ENCODE results near the gene AQP1. TPM values are rescaled to one million over a fixed set of nuclear protein-coding genes. Genes with fewer than 3 reads are reported as not detected.

AQP1 gene
- total RNA-seq, 1 donor from 2014 or later = 121 TPM

DNA sequence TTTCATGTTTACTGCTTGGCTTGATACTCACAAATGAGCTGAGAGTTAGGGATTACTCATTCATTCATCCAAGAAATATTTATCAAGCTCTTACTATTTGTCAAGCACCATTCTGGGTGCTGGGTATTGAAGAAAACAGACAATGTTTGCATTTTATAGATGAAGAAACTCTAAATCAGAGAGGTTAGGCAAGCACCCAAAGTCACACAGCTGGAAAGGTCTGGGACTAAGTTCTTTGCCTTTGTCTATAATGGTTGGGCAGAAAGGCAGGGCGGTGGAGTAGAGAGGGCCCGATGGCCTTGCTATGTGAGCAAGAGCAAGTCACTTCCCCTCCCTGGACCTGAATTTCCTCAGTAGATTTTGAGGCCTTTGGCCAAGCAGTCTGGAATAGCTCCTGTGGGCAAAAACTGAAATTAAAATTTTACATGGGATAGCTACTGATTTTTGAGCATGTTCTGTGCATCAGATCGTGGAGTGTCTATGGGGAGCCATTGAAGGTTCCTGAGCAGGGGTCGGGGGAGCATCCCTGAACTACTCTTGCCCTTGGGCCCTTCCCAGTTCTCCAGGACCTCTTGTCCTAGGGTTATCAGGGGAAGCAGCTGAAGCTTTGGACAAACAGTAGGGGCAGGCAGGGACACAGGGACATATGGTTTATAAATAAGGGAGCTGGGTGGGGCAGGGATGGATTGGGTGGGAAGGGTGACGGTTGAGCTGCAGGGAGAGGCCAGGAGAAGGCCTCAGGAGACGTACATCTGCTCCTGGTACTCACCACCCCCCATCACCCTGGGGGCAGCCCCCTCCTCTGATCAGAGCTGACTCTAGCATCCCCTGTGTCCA is 23.3 kb downstream of the AQP1 start:
- no peak for DNase-seq (ENCODE audit: low spot score)

GRCh38 chr7:30935569-30935877 is 23.9 kb downstream of the AQP1 start:
- DNase-seq (ENCODE audit: low spot score) = no peak

DNA sequence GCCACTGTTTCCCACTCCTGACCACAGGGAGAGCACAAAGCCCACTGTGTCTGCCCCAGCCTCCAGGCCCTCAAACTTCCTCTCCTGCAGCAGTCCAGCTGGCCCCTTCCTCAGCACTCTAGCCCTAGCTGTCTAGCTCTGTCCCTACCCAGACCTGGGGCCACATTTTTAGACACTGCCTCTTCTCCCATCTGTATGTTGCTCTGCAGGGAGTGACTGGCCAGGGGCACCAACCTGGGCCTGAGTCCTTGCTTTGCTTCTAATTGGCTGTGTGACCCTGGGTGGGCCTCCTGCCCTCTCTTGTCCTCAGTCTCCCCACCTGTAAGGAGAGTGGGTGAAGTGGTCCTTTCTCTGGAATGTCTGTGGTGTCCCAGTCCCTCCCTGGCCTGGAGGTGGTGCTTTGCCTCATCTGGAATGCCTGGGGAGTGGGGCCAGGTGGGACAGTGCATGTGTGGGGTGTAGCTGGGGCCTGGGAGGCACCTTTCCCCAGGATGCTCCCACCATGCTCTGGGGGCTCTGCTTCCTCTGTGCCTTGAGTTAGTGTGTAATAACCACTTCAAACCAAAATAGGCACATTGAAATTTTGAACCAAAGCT is 25.1 kb downstream of the AQP1 start:
- DNase-seq (ENCODE audit: low spot score) = no peak

GRCh38 chr7:30937416-30937815 is 25.8 kb downstream of the AQP1 start:
- no peak for DNase-seq (ENCODE audit: low spot score)

- peak; percentile 67 for DNase-seq (ENCODE audit: low spot score)
Observed at GRCh38 chr7:30938435-30939316, 27.0 kb downstream of the AQP1 start.

- DNase-seq (ENCODE audit: low spot score) = no peak
Observed at GRCh38 chr7:30941582-30942323, 30.1 kb downstream of the AQP1 start.

DNA sequence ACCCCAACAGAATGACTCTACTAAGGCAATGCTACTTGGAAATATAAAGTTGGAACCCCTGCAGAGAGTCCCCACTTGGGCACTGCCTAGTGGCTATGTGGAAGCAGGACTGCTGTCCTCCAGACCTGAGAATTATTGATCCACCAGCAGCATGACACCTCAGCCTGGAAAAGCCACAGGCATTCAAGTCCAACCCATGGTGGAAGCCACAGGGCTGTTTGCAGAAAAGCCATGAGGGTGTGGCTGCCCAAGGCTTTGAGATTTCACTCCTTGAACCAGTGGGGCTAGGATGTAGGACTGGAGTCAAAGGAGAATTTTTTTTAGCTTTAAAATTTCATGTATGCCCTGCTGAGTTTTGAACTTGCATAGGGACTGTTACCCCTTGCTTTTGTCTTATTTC is 38.5 kb downstream of the AQP1 start:
- no peak for DNase-seq (ENCODE audit: low spot score)

GRCh38 chr7:30954914-30955313 is 43.3 kb downstream of the AQP1 start:
- no peak for DNase-seq (ENCODE audit: low spot score)

DNA sequence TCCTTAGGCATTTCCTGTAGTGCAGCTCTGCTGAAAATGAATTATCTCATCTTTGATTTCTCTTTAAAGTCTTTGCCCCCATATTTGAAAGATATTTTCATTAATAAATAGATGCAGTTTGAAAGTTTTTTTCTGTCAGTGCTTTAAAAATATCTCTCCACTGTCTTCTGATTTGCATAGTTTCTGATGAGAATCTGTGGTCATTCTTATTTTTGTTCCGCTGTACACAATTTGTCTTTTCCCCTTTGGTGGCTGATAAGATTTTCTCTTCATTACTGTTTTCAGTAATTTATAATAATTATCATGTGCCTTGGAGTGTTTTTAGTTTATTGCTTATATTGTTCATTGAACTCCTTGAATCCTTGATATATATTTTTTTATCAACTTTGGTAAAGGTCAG is 45.1 kb downstream of the AQP1 start:
- DNase-seq (ENCODE audit: low spot score) = no peak

DNA sequence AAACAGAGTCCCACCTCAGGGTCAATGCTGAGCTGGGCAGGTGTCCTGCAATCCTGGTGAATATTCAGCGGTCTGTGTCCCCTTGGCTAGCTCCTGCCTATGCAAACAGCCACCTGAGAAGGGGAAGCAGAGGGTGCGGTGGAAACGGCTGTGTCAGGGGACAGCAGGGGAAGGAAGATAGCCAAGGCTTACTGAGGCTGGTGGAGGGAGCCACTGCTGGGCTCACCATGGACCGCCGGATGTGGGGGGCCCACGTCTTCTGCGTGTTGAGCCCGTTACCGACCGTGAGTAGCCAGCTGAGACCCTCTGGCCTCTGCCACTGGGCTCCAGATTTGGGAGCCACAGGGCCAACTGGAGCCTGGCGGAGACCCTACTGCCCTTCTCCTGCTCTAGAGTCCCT is 52.2 kb downstream of the AQP1 start, which contains the start of gene GHRHR:
TSS of gene GHRHR (plus strand) at position 112 of the 400 bp plus-strand sequence. CDS start at position 228, 116 bp downstream.
- DNase-seq (ENCODE audit: low spot score) = no peak

- no peak for DNase-seq (ENCODE audit: low spot score)
Observed at GRCh38 chr7:30965372-30965771, 53.7 kb downstream of the AQP1 start.

DNA sequence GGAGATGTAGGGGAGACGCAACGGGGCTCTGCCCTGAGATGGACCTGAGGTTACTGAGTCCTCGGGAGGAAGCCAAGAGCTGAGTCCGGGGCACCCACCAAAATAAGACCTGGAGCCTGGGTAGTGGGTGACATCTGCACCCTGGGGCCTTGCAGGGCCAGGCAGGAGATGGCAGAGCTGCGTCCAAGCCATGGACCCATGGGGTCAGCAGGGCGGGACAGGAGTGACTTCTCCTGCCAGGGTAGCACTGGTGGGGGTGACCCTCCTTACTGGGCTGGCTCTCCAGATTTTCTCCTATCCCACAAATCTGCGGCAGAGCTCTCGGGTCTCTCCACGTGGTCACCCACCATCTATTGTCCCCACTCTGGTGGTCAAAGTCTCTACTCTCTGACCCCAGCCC is 54.2 kb downstream of the AQP1 start:
- no peak for DNase-seq (ENCODE audit: low spot score)

- DNase-seq (ENCODE audit: low spot score) = no peak
Observed at GRCh38 chr7:30968294-30968693, 56.6 kb downstream of the AQP1 start.

GRCh38 chr7:30968747-30969603 is 57.3 kb downstream of the AQP1 start:
- DNase-seq (ENCODE audit: low spot score) = no peak

- no peak for DNase-seq (ENCODE audit: low spot score)
Observed at GRCh38 chr7:30969604-30969970, 57.9 kb downstream of the AQP1 start.

GRCh38 chr7:30970074-30970473 is 58.4 kb downstream of the AQP1 start:
- no peak for DNase-seq (ENCODE audit: low spot score)

DNA sequence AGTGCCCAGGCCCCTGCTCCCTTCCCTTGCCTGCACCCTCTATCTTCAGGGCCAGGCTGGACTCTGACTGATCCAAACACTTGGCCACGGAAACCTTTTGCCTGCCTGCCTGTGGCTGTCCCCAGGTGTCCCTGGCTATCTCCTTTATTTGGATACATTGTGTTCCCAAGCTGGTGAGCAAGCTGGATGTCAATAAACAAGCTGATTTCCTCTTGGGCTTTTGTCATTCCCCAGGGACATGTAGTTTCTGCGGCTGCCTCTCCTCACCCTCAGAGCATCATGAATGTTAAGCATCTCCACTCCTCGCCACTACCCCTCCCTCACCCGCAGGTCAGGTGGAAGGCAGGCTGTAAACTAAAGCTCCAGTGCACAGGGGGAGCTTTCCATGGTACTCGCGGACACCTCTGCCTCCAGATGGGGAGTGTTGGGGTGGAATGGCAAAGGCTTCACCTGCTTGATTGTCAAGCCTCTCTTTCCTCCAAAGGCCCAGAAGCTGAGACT is 59.0 kb downstream of the AQP1 start:
- DNase-seq (ENCODE audit: low spot score) = no peak

GRCh38 chr7:30971440-30971839 is 59.8 kb downstream of the AQP1 start:
- DNase-seq (ENCODE audit: low spot score) = no peak

- DNase-seq (ENCODE audit: low spot score) = no peak
Observed at GRCh38 chr7:30971840-30972563, 60.3 kb downstream of the AQP1 start.

GRCh38 chr7:30973292-30973691 is 61.6 kb downstream of the AQP1 start:
- no peak for DNase-seq (ENCODE audit: low spot score)

Data from umbilical cord (tissue), 2 donors.